ENCODE measurements around the gene ELP4. TPM values are rescaled to one million over a fixed set of nuclear protein-coding genes. Genes with fewer than 3 reads are reported as not detected.

ELP4 gene
- total and polyA plus RNA-seq, 12 donors: 10.5 to 30.4 (median 18.0) TPM

DNA sequence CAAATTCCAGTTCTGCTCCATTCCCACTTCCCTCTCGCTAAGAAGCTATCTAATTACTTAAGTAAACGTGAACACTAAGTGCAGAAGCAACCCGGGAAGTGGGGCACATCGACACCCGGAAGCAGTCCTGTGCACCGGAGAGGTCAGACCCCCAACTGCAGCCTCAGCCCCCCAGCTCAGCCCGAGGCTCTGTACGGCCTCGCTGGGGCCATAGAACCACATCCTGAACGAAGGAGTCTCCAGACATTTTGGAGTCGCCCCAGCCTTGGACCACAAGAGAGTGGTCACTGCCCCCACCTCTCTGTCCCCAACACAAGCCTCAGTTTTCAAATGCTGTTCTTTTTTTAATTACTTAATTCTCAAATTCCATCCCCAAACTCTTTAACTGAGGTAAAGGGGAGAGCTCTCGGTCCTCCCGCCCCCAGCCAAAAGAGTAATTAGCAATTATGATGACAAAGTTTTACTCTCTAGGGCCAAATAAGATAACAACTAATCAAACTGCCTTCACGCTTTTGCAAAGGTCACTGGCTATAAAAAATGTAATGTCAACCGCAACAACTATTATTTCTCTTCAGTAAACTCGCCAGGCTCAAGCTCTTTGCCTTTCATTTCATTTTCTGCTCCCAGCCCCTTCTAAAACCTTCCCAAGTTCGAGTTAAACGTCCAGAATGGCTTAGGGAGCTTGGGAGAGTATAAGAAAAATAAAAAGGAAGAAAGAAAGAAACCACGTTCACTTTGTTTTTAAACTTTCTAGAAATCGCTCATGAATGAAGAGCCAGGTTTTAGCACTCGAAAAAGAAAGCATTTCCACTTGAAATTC is 299.4 kb downstream of the ELP4 start:
- Histone ChIP-seq H3K9me3 (replicated peaks in 1 of 3) (no peaks in the 10 kb centered on the region), H3K27me3 (peaks cover 92% of the 10 kb centered on the region), H3K4me3 (no peak overlapping the region), H3K27ac (no peak overlapping the region), H3K4me1 (replicated peaks in 1 of 2) (peaks cover 14 to 48% of the 10 kb centered on the region in 2 donors), H3K36me3 (replicated peaks in 1 of 2) (no peaks in the 10 kb centered on the region)
- no peak for DNase-seq
- intact Hi-C loops (cut with DNase I): no loop called here
- no peak for TF ChIP-seq POLR2A (IDR thresholded peaks at IDR 0.05)
- no peak for TF ChIP-seq CTCF (IDR thresholded peaks at IDR 0.05)
- 15 to 22% (median 19%) methylated on average over 20 to 21 of the region's 21 CpGs for WGBS, 4 donors

DNA sequence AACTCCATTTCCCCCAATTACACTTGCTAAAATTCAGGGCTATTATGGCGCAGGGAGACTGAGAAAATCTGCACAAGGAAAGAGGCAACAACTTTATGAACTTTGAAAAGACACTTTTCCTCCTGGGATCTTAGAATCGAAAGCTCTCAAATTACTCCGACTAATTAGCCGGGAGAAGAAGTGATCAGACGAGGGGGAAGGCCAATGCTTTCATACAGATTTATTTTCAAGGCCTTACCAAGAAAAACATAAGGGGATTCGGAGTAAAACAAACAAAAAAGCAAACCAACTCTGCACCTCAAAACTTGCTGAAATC is 299.9 kb downstream of the ELP4 start:
- Histone ChIP-seq H3K4me1 (replicated peaks in 1 of 2) (peaks cover 14 to 54% of the 10 kb centered on the region in 2 donors), H3K36me3 (replicated peaks in 1 of 2) (no peaks in the 10 kb centered on the region), H3K27ac (no peak overlapping the region), H3K9me3 (replicated peaks in 1 of 3) (no peaks in the 10 kb centered on the region), H3K27me3 (peaks cover 92% of the 10 kb centered on the region), H3K4me3 (no peak overlapping the region)
- WGBS, 4 donors: 36 to 42% (median 40%) methylated on average over 6 of the region's 6 CpGs
- DNase-seq: no peak
- intact Hi-C loops (cut with DNase I): no loop called here
- TF ChIP-seq CTCF (IDR thresholded peaks at IDR 0.05) (no peak), POLR2A (IDR thresholded peaks at IDR 0.05) (no peak)

DNA sequence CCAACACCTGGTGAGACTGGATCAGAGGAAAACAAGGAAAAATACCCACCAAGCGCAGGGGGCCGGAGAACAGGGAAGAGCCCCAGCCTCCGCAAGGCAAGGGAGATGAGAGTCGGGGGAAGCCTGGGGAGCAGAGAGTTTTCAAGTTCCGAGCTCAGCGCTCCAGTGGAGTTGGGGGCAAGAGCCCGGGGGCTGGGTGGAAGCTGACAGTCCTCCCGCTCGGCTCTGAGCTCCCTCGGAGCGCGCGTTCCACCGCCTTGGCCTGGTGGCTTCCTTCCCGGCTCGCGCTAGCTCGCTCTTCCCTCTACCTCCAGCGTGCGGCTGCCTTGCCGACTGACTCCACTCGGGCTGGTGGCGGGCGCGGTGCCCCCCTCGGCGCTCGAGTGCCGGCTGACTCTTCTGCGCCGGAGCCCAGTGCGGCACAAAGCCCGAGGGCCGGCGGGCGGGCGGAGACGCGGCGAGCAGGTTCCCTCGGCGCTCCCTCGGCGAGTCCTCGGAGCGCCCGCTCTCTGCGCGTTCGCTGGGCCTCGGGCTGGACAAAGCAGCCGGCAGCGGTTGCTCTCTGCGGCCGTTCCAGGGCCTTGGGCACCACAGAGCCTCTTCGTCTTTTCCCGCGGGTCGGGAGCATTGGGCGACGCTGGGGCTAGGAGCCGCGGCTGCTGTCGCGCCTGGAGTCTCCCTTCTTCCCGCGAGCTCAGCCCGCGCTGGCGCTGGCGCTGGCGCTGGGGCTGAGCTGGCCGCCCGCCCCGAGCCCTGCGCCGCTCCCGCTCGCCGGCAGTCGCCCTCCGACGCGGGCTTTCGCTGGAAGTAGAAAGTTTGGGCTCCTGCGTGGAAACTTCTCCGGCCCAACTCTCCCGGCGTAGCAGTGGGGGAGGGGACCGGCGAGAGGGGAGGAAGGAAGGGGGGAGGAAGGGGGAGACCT is 300.6 kb downstream of the ELP4 start:
- Histone ChIP-seq H3K4me1 (replicated peaks in 1 of 2) (peaks cover 14 to 52% of the 10 kb centered on the region in 2 donors), H3K27me3 (peaks cover 92% of the 10 kb centered on the region), H3K4me3 (peak overlapping the region in 2 of 4 donors; percentile 15 to 50), H3K9me3 (replicated peaks in 1 of 3) (no peaks in the 10 kb centered on the region), H3K27ac (no peak overlapping the region), H3K36me3 (replicated peaks in 1 of 2) (no peaks in the 10 kb centered on the region)
- intact Hi-C loops (cut with DNase I): no loop called here
- DNase-seq: peak in 2 of 7 donors; percentile 19 to 34
- TF ChIP-seq POLR2A (IDR thresholded peaks at IDR 0.05) (no peak), CTCF (IDR thresholded peaks at IDR 0.05) (no peak)
- WGBS, 4 donors: 4 to 11% (median 7%) methylated on average over 24 to 91 of the region's 91 CpGs
